HepG2 (cell line): Measurements from ENCODE around the gene MACROH2A1.

ENCODE experiments used
- NR2C2 ChIP-seq: sonication (generic); formaldehyde crosslinking; IDR thresholded peaks from 2 replicates; pipeline ENCODE4 v1.4.0; 2020; ENCODE audit warnings: missing genetic modification reagents, mild to moderate bottlenecking, moderate library complexity, borderline replicate concordance
- TF ChIP-seq, protein P1 (sequence below), 2 experiments: IDR thresholded peaks; 2 replicates each; pipeline ENCODE4 v1.6.1; 2011 to 2012; ENCODE audit warnings: low read length in 2 of 2, borderline replicate concordance in 1 of 2, low read depth in 1 of 2, mild to moderate bottlenecking in 1 of 2, moderate library complexity in 1 of 2

GRCh38 chr5:135332519-135333150 lies 66.4 kb downstream of the MACROH2A1 start:
- TF ChIP-seq, protein P1, sequence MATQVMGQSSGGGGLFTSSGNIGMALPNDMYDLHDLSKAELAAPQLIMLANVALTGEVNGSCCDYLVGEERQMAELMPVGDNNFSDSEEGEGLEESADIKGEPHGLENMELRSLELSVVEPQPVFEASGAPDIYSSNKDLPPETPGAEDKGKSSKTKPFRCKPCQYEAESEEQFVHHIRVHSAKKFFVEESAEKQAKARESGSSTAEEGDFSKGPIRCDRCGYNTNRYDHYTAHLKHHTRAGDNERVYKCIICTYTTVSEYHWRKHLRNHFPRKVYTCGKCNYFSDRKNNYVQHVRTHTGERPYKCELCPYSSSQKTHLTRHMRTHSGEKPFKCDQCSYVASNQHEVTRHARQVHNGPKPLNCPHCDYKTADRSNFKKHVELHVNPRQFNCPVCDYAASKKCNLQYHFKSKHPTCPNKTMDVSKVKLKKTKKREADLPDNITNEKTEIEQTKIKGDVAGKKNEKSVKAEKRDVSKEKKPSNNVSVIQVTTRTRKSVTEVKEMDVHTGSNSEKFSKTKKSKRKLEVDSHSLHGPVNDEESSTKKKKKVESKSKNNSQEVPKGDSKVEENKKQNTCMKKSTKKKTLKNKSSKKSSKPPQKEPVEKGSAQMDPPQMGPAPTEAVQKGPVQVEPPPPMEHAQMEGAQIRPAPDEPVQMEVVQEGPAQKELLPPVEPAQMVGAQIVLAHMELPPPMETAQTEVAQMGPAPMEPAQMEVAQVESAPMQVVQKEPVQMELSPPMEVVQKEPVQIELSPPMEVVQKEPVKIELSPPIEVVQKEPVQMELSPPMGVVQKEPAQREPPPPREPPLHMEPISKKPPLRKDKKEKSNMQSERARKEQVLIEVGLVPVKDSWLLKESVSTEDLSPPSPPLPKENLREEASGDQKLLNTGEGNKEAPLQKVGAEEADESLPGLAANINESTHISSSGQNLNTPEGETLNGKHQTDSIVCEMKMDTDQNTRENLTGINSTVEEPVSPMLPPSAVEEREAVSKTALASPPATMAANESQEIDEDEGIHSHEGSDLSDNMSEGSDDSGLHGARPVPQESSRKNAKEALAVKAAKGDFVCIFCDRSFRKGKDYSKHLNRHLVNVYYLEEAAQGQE (IDR thresholded peaks at IDR 0.05; ENCODE audit: borderline replicate concordance in 1 of 2, low read depth in 1 of 2, low read length in 2 of 2), result no peak
- TF ChIP-seq NR2C2 (CRISPR knock-in tag), result no peak
